NCI-H226 (cell line): ENCODE results near the gene CHCHD5.
A peak's percentile ranks its signal among the peaks of the same experiment; 100 is the strongest.
"Not testable (repeated sequence)": the region's sequence is repeated elsewhere in the genome, so short reads cannot be mapped to it uniquely, and the experiment has no call there.

Experiments
- DNase-seq: peaks from one replicate; pipeline ENCODE4 v3.0.0-alpha.2; 2015

Gene CHCHD5

GRCh38 chr2:112584134-112584890 lies at the start of gene CHCHD5:
TSS of gene CHCHD5 (plus strand) at chr2:112584609. CDS start at chr2:112584648, 39 bp downstream.
- DNase-seq: peak; percentile 97

DNA sequence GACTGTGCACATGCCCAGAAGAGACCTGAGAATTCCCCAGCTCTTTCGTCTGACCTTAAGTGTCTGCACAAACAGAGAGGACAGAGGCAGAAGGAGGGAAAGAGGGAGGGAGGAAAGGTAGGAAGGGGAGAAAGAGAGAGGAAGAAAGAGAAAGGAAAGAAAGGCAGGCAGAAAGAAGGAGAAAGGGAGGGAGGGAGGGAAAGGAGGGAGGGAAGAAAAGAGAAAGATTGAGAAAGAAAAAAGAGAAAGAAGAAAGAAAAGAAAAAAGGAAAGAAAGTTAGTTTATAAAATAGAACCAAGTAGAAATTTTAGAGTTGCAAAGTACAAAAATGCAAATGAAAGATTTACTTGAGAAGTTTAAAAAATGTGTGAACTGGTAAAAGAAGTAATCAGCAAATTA lies 49.6 kb upstream of the CHCHD5 start:
- no peak for DNase-seq

- not testable (repeated sequence) for DNase-seq
These were observed 47.7 kb upstream of the CHCHD5 start for GRCh38 chr2:112536665-112537064.

GRCh38 chr2:112539306-112539705 lies 45.1 kb upstream of the CHCHD5 start:
- no peak for DNase-seq

GRCh38 chr2:112540906-112541305 lies 43.5 kb upstream of the CHCHD5 start:
- no peak for DNase-seq

DNA sequence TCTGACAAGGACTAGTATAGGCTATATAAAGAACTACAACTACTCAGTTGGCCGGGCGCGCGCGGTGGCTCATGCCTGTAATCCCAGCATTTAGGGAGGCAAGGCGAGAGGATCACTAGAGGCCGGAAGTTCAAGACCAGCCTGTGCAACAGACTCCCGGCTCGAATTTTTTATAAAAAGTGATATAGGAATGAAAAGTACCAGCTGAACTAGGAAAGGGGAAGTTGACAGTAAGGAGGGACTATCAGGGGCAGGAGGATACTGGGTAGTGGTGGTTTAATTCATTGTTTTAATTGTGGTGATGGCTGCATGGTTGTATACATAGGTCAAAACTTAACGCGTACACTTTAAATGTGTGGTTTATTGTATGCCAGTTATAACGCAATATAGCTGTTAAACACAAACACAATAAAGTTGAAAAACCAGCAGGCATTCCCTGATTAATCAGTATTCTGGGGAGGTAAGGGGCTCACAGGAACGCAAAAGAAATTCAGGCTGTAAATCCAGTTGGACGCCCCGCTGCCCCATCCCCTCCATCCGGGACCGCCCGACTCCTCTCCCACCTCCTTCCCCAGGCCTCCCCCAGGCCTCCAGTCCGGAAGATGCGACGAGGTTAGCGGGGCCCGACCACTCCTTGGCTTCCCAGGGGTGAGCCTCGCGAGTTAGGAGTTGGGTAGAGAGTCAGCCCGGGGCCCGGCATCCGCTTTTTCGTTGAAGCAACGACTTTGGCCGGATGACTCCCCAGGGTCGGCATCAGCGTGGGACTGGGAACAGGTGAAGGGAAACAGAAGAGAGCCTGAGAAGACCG lies 42.9 kb upstream of the CHCHD5 start:
- no peak for DNase-seq

- DNase-seq: peak; percentile 77
These were observed 42.1 kb upstream of the CHCHD5 start, which contains the start of gene POLR1B for GRCh38 chr2:112542123-112542983. TSS of gene POLR1B (plus strand) at chr2:112542465. CDS start at chr2:112542495, 30 bp downstream.

DNA sequence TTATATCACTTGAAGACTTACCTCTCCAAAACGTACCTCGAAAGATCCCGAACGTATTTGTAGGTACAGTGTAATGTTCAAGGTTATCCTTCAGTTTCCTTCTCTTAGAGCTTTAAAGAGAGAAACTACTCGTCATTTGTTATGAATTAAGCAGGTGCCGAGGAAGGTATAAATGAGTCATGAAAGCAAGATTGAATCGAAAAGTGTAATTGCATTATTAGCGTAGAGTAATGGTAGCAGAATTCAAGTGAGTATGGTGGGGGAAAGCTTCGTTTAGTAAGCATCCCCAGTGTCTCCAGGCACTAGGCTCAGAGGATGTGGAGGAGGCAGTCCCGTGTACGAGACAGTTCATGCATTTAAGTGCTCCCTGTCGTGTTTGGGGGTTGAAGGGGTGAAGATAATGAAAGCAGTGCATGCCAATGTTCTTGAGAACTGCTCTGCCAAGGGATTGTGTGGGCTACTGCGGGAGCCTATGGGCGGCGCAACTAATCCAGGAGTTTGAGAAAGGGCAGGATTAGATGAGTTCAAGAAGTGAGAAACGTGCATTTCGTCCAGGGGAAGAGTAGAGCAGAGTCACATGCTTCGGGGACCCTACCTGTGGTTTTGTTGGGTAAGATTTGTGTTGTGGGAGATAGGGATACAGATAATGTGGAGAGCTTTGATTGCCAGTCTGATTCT lies 41.3 kb upstream of the CHCHD5 start:
- peak; percentile 3 for DNase-seq

DNA sequence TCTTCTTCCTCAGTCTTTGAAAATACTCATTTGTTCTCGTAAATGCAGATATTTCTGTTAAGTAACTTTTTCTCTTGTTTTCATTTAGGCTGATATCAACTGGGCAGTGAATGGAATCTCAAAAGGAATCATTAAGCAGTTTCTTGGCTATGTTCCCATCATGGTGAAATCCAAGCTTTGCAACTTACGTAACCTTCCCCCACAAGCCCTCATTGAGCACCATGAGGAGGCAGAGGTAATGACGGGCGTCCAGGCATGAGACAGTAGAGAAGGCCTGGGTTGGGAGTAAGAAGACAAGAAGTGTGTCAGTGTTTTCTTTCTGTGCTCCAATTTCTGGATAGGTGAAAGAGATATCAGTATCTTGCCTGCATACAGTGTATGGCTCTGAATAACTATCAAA lies 37.1 kb upstream of the CHCHD5 start:
- DNase-seq: peak; percentile 67

DNA sequence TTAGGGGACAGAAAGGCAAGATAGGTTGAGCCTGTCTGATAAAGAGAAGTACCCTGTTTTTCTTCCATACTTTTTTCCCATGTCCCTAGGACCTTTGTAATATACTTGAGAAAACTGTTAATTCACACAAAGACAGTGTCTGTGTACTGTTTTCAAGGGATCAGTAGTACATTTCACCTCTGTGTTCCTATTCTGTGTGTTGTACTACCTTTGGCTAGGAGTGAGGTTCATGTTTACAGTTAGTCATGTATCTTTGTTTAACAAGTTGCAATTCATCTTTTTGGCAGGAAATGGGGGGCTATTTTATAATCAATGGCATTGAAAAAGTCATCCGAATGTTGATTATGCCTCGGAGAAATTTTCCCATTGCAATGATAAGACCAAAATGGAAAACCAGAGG lies 35.4 kb upstream of the CHCHD5 start:
- DNase-seq: no peak

DNA sequence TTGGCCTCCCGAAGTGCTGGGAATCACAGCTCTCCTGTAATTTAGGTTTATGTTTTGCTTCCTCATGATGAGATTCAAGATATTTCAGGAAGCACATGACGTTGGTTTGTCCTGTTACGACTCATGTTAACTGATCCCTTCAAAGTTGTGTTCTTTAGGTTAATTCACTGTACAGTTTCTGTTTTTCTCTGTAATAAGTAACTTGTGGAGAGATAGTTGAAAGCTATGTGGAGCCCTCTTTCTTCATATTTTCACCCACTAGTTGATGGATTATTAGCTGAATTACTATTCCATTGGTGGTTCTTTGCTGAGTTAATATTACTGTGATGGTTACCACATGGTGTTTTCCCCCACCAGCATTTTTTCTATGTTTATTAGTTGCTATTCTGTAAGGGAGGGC lies 18.3 kb upstream of the CHCHD5 start:
- DNase-seq: no peak

- DNase-seq: not testable (repeated sequence)
These were observed 17.9 kb upstream of the CHCHD5 start for GRCh38 chr2:112566508-112566907.

- no peak for DNase-seq
These were observed 12.4 kb upstream of the CHCHD5 start for GRCh38 chr2:112572005-112572404.

DNA sequence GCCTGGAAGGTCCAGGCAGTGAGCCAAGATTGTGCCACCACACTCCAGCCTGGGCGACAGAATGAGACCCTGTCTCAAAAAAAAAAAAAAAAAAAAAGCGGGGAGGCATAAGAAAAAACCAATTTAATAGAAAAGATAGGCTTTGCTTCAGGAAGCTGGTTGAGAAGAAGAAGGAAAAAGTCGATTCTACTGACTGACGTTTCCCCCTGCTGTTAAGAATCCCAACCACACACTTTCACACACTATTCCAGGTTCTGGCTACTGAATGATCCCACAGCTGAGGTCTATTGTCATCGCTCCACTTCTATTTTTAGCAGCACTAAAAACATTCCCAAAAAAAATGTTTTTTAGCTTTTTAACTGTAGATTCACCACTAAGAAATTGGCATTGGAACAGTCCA lies 6.7 kb upstream of the CHCHD5 start:
- no peak for DNase-seq

DNA sequence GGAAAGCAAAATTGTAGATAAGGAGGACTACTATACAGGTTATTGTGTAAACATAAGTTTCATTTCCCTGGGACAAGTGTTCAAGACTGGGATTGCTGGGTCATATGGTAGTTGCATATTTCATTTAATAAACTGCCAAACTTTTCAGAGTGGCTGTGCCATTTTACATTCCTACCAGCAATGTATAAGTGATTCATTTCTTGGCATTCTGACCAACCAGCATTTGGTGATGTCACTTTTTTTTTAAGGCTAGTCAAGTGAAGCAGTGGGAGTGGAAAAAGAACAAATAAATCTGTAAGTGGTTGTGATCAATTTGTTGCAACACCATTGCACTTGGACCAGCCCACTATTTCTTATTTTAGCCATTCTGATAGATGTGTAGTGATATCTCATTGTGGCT lies 5.2 kb upstream of the CHCHD5 start:
- peak; percentile 75 for DNase-seq

DNA sequence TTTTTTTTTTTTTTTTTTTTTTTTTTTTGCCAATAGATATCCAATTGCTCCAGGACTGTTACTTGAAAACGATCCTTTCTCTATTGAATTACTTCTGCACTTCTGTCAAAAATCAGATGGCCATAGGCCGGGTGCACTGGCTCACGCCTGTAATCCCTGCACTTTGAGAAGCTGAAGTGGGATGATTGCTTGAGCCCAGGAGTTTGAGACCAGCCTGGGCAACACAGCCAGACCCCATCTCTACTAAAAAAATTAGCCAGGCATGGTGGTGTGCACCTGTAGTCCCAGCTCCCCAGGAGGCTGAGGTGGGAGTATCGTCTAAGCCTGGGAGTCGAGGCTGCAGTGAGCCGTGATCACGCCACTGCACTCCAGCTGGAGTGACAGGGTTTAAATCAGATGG lies 4.3 kb upstream of the CHCHD5 start:
- no peak for DNase-seq

- DNase-seq: no peak
These were observed 2.1 kb upstream of the CHCHD5 start for GRCh38 chr2:112582314-112582746.

GRCh38 chr2:112583497-112584133 lies 794 bp upstream of the CHCHD5 start:
- DNase-seq: no peak

DNA sequence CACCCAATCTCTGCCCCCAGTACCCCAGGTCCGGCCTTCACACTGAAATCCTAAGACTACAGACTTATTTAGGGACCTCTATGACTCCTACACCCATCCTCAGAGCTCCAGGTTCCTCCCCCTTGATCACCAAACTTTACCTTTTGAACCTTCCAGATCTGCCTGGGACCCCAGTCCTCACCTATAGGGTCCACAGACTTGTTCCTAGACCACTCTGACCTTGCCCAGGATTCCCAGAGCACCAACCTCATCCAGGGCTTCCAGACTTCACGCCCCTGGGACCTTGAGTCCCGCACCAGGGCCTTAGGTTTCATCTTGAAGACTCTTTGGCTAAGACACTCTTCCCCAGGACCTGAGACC lies 462 bp downstream of the CHCHD5 start:
- DNase-seq: no peak

DNA sequence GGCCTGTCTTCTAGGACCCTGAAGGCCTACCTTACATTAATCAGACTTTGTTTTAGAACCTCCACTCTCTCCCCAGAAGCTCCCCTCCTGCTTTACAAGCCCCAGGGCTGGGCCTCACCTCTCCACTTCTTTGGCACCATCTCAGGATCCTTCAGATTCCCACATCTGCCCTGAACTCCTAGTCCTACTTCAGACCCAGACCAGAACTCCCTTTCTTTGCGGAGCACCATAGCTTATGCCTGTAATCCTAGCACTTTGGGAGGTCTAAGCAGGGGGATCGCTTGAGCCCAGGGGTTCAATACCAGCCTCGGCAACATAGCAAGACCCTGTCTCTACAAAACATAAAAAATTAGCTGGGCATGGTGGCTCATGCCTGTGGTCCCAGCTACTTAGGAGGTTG lies 991 bp downstream of the CHCHD5 start:
- DNase-seq: no peak

GRCh38 chr2:112585873-112586464 lies 1.6 kb downstream of the CHCHD5 start:
- no peak for DNase-seq

GRCh38 chr2:112588611-112589045 lies 4.2 kb downstream of the CHCHD5 start:
- DNase-seq: no peak
